Prostate gland (tissue), 2 donors: ENCODE measurements around the gene ASTL.

Experiments
- CTCF ChIP-seq, 4 experiments: fragments of 200-600 bp in 2 of 4; fragments of 450-650 bp in 2 of 4; sonication (generic) in 2 of 4; IDR thresholded peaks; 1 replicate in 3 of 4; 2 replicates in 1 of 4; pipeline ENCODE4 v1.5.1; 2016 to 2019; ENCODE audit warnings: antibody characterized with exemption in 4 of 4, mild to moderate bottlenecking in 2 of 4, moderate library complexity in 2 of 4
- POLR2A ChIP-seq: fragments of 450-650 bp; IDR thresholded peaks from one replicate; pipeline ENCODE4 v1.6.1; 2016; ENCODE audit warnings: antibody characterized with exemption, mild to moderate bottlenecking
- POLR2AphosphoS5 ChIP-seq: sonication (generic); formaldehyde crosslinking; IDR thresholded peaks from one replicate; pipeline ENCODE4 v1.6.1; 2017; ENCODE audit warnings: antibody characterized with exemption

GRCh38 chr2:96121414-96121813 is 16.9 kb downstream of the ASTL start:
- TF ChIP-seq POLR2A (no peak), CTCF (IDR thresholded peaks at IDR 0.05) (no peak), POLR2AphosphoS5 (no peak)
